SK-N-SH treated with all-trans-retinoic acid at 6 μM for 48 hours (cell line): ENCODE results near the gene BOC.

ENCODE experiments used
- ARNTL ChIP-seq: fragments of 450-650 bp; formaldehyde crosslinking; IDR thresholded peaks from 2 replicates; pipeline ENCODE4 v1.5.0; 2020; ENCODE audit warnings: low read depth, mild to moderate bottlenecking, moderate library complexity, borderline replicate concordance
- CSDC2 ChIP-seq: fragments of 250-450 bp; sonication (Bioruptor Pico); IDR thresholded peaks from 2 replicates; pipeline ENCODE4 v1.5.0; 2020; ENCODE audit warnings: mild to moderate bottlenecking, moderate library complexity
- PPARA ChIP-seq: fragments of 250-450 bp; sonication (Bioruptor Pico); IDR thresholded peaks from 2 replicates; pipeline ENCODE4 v1.5.0; 2020; ENCODE audit warnings: mild to moderate bottlenecking, borderline replicate concordance
- RARB ChIP-seq: fragments of 250-450 bp; sonication (Bioruptor Pico); IDR thresholded peaks from 2 replicates; pipeline ENCODE4 v1.8.0; 2021; ENCODE audit warnings: mild to moderate bottlenecking, moderate library complexity
- TOX ChIP-seq: fragments of 250-450 bp; sonication (Bioruptor Pico); IDR thresholded peaks from 2 replicates; pipeline ENCODE4 v1.8.0; 2021; ENCODE audit warnings: mild to moderate bottlenecking, moderate library complexity, borderline replicate concordance
- ZFP30 ChIP-seq: fragments of 450-650 bp; formaldehyde crosslinking; IDR thresholded peaks from 2 replicates; pipeline ENCODE4 v1.5.0; 2022; ENCODE audit warnings: mild to moderate bottlenecking, moderate library complexity
- ZNF565 ChIP-seq: fragments of 450-650 bp; formaldehyde crosslinking; conservative IDR thresholded peaks from 2 replicates; pipeline ENCODE4 v1.5.0; 2020; ENCODE audit warnings: low read depth, mild to moderate bottlenecking, moderate library complexity
- TF ChIP-seq, protein P1 (sequence below): fragments of 250-450 bp; sonication (Bioruptor Pico); IDR thresholded peaks from 2 replicates; pipeline ENCODE4 v1.8.0; 2021; ENCODE audit warnings: low read depth, mild to moderate bottlenecking, moderate library complexity, borderline replicate concordance
- TF ChIP-seq, protein P2 (sequence below): fragments of 250-450 bp; sonication (Bioruptor Pico); IDR thresholded peaks from 2 replicates; pipeline ENCODE4 v1.5.0; 2020; ENCODE audit warnings: mild to moderate bottlenecking, moderate library complexity
- TF ChIP-seq, protein P3 (sequence below): fragments of 250-450 bp; sonication (Bioruptor Pico); IDR thresholded peaks from 2 replicates; pipeline ENCODE4 v1.5.1; 2020; ENCODE audit warnings: low read depth, mild to moderate bottlenecking, moderate library complexity
- TF ChIP-seq, protein P4 (sequence below): fragments of 250-450 bp; sonication (Bioruptor Pico); IDR thresholded peaks from 2 replicates; pipeline ENCODE4 v1.5.1; 2021; ENCODE audit warnings: mild to moderate bottlenecking, moderate library complexity
- TF ChIP-seq, protein P5 (sequence below): fragments of 250-450 bp; sonication (Bioruptor Pico); IDR thresholded peaks from 2 replicates; pipeline ENCODE4 v1.8.0; 2020; ENCODE audit warnings: mild to moderate bottlenecking, moderate library complexity, borderline replicate concordance

DNA sequence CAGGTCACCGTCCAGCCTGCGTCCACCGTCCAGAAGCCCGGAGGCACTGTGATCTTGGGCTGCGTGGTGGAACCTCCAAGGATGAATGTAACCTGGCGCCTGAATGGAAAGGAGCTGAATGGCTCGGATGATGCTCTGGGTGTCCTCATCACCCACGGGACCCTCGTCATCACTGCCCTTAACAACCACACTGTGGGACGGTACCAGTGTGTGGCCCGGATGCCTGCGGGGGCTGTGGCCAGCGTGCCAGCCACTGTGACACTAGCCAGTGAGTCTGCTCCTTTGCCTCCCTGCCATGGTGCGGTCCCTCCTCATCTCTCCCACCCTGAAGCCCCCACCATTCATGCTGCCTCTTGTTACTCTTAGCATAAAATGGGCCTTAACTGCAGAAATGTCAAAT lies 39.2 kb downstream of the BOC start:
- TF ChIP-seq, protein P1, sequence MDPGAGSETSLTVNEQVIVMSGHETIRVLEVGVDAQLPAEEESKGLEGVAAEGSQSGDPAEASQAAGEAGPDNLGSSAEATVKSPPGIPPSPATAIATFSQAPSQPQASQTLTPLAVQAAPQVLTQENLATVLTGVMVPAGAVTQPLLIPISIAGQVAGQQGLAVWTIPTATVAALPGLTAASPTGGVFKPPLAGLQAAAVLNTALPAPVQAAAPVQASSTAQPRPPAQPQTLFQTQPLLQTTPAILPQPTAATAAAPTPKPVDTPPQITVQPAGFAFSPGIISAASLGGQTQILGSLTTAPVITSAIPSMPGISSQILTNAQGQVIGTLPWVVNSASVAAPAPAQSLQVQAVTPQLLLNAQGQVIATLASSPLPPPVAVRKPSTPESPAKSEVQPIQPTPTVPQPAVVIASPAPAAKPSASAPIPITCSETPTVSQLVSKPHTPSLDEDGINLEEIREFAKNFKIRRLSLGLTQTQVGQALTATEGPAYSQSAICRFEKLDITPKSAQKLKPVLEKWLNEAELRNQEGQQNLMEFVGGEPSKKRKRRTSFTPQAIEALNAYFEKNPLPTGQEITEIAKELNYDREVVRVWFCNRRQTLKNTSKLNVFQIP (CRISPR knock-in tag) = no peak
- TF ChIP-seq, protein P2, sequence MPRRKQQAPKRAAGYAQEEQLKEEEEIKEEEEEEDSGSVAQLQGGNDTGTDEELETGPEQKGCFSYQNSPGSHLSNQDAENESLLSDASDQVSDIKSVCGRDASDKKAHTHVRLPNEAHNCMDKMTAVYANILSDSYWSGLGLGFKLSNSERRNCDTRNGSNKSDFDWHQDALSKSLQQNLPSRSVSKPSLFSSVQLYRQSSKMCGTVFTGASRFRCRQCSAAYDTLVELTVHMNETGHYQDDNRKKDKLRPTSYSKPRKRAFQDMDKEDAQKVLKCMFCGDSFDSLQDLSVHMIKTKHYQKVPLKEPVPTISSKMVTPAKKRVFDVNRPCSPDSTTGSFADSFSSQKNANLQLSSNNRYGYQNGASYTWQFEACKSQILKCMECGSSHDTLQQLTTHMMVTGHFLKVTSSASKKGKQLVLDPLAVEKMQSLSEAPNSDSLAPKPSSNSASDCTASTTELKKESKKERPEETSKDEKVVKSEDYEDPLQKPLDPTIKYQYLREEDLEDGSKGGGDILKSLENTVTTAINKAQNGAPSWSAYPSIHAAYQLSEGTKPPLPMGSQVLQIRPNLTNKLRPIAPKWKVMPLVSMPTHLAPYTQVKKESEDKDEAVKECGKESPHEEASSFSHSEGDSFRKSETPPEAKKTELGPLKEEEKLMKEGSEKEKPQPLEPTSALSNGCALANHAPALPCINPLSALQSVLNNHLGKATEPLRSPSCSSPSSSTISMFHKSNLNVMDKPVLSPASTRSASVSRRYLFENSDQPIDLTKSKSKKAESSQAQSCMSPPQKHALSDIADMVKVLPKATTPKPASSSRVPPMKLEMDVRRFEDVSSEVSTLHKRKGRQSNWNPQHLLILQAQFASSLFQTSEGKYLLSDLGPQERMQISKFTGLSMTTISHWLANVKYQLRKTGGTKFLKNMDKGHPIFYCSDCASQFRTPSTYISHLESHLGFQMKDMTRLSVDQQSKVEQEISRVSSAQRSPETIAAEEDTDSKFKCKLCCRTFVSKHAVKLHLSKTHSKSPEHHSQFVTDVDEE (CRISPR knock-in tag) = no peak
- TF ChIP-seq, protein P3, sequence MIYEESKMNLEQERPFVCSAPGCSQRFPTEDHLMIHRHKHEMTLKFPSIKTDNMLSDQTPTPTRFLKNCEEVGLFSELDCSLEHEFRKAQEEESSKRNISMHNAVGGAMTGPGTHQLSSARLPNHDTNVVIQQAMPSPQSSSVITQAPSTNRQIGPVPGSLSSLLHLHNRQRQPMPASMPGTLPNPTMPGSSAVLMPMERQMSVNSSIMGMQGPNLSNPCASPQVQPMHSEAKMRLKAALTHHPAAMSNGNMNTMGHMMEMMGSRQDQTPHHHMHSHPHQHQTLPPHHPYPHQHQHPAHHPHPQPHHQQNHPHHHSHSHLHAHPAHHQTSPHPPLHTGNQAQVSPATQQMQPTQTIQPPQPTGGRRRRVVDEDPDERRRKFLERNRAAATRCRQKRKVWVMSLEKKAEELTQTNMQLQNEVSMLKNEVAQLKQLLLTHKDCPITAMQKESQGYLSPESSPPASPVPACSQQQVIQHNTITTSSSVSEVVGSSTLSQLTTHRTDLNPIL (CRISPR knock-in tag) = no peak
- TF ChIP-seq TOX (CRISPR knock-in tag) (no peak), ZFP30 (no peak), RARB (CRISPR knock-in tag) (no peak), CSDC2 (CRISPR knock-in tag) (no peak), ARNTL (CRISPR knock-in tag) (no peak), ZNF565 (CRISPR knock-in tag) (no peak), PPARA (CRISPR knock-in tag) (no peak)
- TF ChIP-seq, protein P4, sequence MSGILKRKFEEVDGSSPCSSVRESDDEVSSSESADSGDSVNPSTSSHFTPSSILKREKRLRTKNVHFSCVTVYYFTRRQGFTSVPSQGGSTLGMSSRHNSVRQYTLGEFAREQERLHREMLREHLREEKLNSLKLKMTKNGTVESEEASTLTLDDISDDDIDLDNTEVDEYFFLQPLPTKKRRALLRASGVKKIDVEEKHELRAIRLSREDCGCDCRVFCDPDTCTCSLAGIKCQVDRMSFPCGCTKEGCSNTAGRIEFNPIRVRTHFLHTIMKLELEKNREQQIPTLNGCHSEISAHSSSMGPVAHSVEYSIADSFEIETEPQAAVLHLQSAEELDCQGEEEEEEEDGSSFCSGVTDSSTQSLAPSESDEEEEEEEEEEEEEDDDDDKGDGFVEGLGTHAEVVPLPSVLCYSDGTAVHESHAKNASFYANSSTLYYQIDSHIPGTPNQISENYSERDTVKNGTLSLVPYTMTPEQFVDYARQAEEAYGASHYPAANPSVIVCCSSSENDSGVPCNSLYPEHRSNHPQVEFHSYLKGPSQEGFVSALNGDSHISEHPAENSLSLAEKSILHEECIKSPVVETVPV (CRISPR knock-in tag) = no peak
- TF ChIP-seq, protein P5, sequence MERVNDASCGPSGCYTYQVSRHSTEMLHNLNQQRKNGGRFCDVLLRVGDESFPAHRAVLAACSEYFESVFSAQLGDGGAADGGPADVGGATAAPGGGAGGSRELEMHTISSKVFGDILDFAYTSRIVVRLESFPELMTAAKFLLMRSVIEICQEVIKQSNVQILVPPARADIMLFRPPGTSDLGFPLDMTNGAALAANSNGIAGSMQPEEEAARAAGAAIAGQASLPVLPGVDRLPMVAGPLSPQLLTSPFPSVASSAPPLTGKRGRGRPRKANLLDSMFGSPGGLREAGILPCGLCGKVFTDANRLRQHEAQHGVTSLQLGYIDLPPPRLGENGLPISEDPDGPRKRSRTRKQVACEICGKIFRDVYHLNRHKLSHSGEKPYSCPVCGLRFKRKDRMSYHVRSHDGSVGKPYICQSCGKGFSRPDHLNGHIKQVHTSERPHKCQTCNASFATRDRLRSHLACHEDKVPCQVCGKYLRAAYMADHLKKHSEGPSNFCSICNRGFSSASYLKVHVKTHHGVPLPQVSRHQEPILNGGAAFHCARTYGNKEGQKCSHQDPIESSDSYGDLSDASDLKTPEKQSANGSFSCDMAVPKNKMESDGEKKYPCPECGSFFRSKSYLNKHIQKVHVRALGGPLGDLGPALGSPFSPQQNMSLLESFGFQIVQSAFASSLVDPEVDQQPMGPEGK (CRISPR knock-in tag) = no peak
